ENCODE measurements around the gene UBAP1.
"Not testable (repeated sequence)": the region's sequence is repeated elsewhere in the genome, so short reads cannot be mapped to it uniquely, and the experiment has no call there.

UBAP1 gene

GRCh38 chr9:34226144-34226760 lies 47.4 kb downstream of the UBAP1 start:
- not testable (repeated sequence) for DNase-seq

GRCh38 chr9:34227445-34227844 lies 48.6 kb downstream of the UBAP1 start:
- DNase-seq = no peak

- no peak for DNase-seq
These were observed 51.7 kb downstream of the UBAP1 start for GRCh38 chr9:34230556-34230955.

GRCh38 chr9:34232201-34232600 lies 53.4 kb downstream of the UBAP1 start:
- no peak for DNase-seq

- DNase-seq = no peak
These were observed 54.8 kb downstream of the UBAP1 start for GRCh38 chr9:34233672-34234071.

GRCh38 chr9:34237836-34238235 lies 59.0 kb downstream of the UBAP1 start:
- DNase-seq = no peak

- DNase-seq = no peak
These were observed 61.2 kb downstream of the UBAP1 start for GRCh38 chr9:34240006-34240405.

- peak; percentile 11 for DNase-seq
These were observed 64.0 kb downstream of the UBAP1 start for GRCh38 chr9:34242830-34243229.

GRCh38 chr9:34245212-34245611 lies 66.4 kb downstream of the UBAP1 start:
- DNase-seq = not testable (repeated sequence)

- no peak for DNase-seq
These were observed 67.6 kb downstream of the UBAP1 start for GRCh38 chr9:34246453-34246852.

- not testable (repeated sequence) for DNase-seq
These were observed 68.9 kb downstream of the UBAP1 start for GRCh38 chr9:34247782-34248181.

- no peak for DNase-seq
These were observed 70.4 kb downstream of the UBAP1 start for GRCh38 chr9:34249274-34249673.

- DNase-seq = no peak
These were observed 71.9 kb downstream of the UBAP1 start for GRCh38 chr9:34250721-34251120.

- no peak for DNase-seq
These were observed 73.2 kb downstream of the UBAP1 start for GRCh38 chr9:34252016-34252415.

- DNase-seq = no peak
These were observed 74.0 kb downstream of the UBAP1 start for GRCh38 chr9:34252670-34253459.

- no peak for DNase-seq
These were observed 74.6 kb downstream of the UBAP1 start for GRCh38 chr9:34253460-34253837.

GRCh38 chr9:34254141-34254913 lies 75.5 kb downstream of the UBAP1 start:
- DNase-seq = no peak

- no peak for DNase-seq
These were observed 76.4 kb downstream of the UBAP1 start for GRCh38 chr9:34254966-34255825.

GRCh38 chr9:34256104-34256503 lies 77.3 kb downstream of the UBAP1 start:
- no peak for DNase-seq

GRCh38 chr9:34256987-34257585 lies 78.2 kb downstream of the UBAP1 start:
- no peak for DNase-seq

GRCh38 chr9:34259315-34259714 lies 80.5 kb downstream of the UBAP1 start:
- no peak for DNase-seq

GRCh38 chr9:34262971-34263370 lies 84.1 kb downstream of the UBAP1 start:
- no peak for DNase-seq
